ENCODE data around the gene LTB4R2. TPM values are rescaled to one million over a fixed set of nuclear protein-coding genes. Genes with fewer than 3 reads are reported as not detected.

Gene LTB4R2
- total RNA-seq, 4 donors from 2014 or later: 6.8 to 18.5 (median 10.9) TPM

DNA sequence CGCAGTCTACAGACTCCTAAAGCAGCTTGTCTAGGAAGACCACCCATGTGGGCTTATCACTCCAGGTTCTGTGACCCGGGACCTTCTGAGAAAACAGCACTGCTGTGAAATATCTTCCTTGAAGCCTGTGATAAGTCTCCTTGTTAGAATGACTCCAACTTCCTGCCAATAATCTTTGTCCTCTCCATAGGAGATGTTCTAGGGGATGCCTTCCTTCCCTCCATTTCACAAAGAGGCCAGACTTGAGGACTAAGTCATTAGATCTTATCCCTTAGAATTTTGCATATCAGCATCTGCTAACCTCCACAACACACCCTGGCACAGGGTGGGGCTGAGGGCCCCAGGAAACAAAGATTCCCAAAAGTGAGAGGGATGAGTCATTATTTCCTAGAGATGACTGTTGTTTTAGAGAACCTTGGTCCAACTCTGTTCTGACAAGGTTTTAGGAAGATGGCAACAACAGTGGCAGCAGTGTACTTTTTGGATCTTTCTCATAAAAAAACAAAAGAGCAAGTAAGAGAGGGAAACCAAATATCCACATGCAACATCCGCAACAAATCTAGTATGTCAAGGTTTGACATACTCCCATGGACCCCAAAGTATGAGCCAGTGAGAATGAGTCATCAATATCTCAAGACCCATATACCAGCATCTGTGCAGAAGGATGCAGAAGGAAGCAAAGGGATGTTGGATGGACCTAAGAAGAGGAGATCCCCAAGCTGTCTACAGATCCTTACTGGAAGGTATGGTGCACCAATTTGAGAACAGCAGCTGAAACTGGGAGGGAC is 7.4 kb downstream of the LTB4R2 start:
- intact Hi-C loops (cut with DNase I): no loop called here
- Histone ChIP-seq H3K36me3 (no peaks in the 10 kb centered on the region), H3K27ac (no peak overlapping the region), H3K9me3 (no peaks in the 10 kb centered on the region), H3K27me3 (no peaks in the 10 kb centered on the region), H3K4me3 (replicated peaks in 1 of 3) (no peak overlapping the region), H3K4me1 (peaks cover under 1 to 39% of the 10 kb centered on the region in 2 donors)
- DNase-seq: no peak
- WGBS, 2 donors: 96 to 99% methylated on average over 3 of the region's 3 CpGs
- no peak for TF ChIP-seq POLR2A (IDR thresholded peaks at IDR 0.05)
- TF ChIP-seq, protein P1, sequence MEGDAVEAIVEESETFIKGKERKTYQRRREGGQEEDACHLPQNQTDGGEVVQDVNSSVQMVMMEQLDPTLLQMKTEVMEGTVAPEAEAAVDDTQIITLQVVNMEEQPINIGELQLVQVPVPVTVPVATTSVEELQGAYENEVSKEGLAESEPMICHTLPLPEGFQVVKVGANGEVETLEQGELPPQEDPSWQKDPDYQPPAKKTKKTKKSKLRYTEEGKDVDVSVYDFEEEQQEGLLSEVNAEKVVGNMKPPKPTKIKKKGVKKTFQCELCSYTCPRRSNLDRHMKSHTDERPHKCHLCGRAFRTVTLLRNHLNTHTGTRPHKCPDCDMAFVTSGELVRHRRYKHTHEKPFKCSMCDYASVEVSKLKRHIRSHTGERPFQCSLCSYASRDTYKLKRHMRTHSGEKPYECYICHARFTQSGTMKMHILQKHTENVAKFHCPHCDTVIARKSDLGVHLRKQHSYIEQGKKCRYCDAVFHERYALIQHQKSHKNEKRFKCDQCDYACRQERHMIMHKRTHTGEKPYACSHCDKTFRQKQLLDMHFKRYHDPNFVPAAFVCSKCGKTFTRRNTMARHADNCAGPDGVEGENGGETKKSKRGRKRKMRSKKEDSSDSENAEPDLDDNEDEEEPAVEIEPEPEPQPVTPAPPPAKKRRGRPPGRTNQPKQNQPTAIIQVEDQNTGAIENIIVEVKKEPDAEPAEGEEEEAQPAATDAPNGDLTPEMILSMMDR (IDR thresholded peaks at IDR 0.05): no peak

DNA sequence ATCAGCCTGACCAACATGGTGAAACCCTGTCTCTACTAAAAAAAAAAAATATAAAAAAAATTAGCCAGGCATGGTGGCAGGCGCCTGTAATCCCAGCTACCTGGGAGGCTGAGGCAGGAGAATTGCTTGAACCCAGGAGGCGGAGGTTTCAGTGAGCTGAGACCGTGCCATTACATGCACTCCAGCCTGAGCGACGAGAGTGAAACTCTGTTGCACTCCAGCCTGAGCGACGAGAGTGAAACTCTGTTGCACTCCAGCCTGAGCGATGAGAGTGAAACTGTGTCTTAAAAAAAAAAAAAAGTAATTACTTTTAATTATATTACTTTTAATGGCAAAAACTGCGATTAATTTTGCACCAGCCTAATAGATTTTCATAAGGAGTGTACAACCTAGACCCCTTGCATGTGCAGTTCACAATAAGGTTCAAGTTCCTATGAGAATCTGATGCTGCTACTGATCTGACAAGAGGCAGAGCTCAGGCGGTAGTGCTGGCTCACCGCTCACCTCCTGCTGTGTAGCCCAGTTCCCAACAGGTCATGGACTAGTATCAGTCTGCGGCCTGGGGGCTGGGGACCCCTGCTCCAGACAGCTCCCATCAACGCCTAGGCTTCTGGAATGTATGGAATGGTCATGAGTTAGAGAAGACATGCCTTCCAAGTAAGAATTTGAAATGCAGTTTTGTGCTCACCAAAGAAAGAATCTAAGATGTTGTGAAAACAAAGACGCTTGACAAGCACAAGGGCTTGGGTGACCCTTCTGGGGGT is 11.5 kb downstream of the LTB4R2 start:
- TF ChIP-seq, protein P1 (IDR thresholded peaks at IDR 0.05): no peak
- TF ChIP-seq POLR2A (IDR thresholded peaks at IDR 0.05): no peak
- no peak for DNase-seq
- Histone ChIP-seq H3K4me1 (peaks cover 0 to 9% of the 10 kb centered on the region in 2 donors), H3K36me3 (no peaks in the 10 kb centered on the region), H3K9me3 (no peaks in the 10 kb centered on the region), H3K27ac (no peak overlapping the region), H3K27me3 (no peaks in the 10 kb centered on the region), H3K4me3 (replicated peaks in 1 of 3) (no peak overlapping the region)
- intact Hi-C loops (cut with DNase I): no loop called here
- WGBS, 2 donors: 84% methylated on average over 14 of the region's 14 CpGs

DNA sequence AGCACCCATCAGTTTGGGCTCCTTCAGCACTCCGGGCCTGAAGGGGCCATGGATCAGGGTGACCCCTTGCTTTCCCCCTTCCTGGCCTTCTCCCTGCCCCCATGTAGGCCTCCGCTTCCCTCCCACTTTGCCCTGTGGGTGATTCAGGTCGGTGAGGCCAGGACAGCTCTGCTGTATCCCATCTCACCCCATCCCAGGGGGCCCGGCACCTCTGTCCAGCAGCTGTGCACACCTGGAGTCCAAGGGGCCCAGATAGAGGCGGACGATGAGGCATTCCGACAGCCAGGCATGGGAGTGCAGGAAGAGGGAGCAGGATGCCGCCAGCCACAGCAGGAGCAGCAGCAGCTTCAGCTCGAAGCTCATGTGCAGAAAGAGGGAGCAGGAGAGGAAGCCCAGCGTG is 12.7 kb downstream of the LTB4R2 start:
- no peaks in the 10 kb centered on the region for H3K27me3 ChIP-seq
- WGBS, 2 donors: 79 to 98% methylated on average over 5 to 10 of the region's 10 CpGs
- no peaks in the 10 kb centered on the region for H3K4me1 ChIP-seq
- no peak for DNase-seq
- H3K9me3 ChIP-seq: no peaks in the 10 kb centered on the region
- TF ChIP-seq, protein P1 (IDR thresholded peaks at IDR 0.05): no peak
- no peak for TF ChIP-seq POLR2A (IDR thresholded peaks at IDR 0.05)
- intact Hi-C loops (cut with DNase I): no loop called here
- H3K36me3 ChIP-seq: no peaks in the 10 kb centered on the region
- H3K27ac ChIP-seq: no peak overlapping the region
- no peak overlapping the region for H3K4me3 ChIP-seq (replicated peaks in 1 of 3)

DNA sequence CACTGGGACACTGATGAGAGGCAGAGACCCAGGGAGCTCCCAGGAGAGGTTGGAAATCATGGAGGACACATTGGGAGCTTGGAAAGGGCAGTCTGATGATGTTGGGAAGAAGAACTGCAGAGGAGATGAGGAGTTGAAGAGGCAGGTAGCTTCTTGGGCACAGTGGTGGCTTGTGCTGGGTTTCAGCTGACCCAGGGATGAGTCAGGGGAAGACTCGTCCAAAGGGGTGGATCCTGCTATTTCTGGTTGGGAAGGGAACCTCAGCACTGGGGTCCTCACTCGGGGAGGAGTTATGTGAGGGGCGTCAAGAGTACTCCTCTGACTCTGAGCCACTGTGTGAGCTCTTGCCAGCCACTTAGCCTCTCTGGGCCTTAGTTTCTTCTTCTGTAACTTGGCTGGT is 13.4 kb downstream of the LTB4R2 start:
- TF ChIP-seq POLR2A (IDR thresholded peaks at IDR 0.05): no peak
- TF ChIP-seq, protein P1 (IDR thresholded peaks at IDR 0.05): no peak
- WGBS, 2 donors: 65 to 79% methylated on average over 3 of the region's 3 CpGs

DNA sequence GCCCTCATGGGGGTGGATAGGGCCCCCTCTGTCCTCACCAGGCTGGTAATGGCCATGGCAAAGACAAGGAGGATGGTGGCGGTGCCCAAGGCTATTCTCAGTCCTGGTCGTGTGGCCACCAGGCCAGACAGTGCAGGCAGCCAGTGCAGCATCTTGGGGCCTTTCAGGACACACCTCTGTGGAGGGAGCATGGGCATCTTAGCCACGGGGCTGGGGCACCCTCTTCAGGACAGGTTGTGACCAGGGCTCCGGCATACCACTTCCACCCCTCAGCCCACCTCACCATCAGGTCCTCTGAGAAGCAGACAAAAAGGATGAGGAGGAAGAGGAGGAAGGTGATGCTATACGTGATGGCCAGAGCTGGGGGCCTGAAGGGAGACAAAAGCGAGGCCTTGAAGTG is 14.1 kb downstream of the LTB4R2 start:
- H3K4me3 ChIP-seq (replicated peaks in 1 of 3): no peak overlapping the region
- intact Hi-C loops (cut with DNase I): no loop called here
- WGBS, 2 donors: 72 to 89% methylated on average over 5 of the region's 6 CpGs
- H3K27ac ChIP-seq: no peak overlapping the region
- no peaks in the 10 kb centered on the region for H3K36me3 ChIP-seq
- H3K4me1 ChIP-seq: no peaks in the 10 kb centered on the region
- H3K9me3 ChIP-seq: no peaks in the 10 kb centered on the region
- no peak for DNase-seq
- TF ChIP-seq POLR2A (IDR thresholded peaks at IDR 0.05): no peak
- TF ChIP-seq, protein P1 (IDR thresholded peaks at IDR 0.05): no peak
- no peaks in the 10 kb centered on the region for H3K27me3 ChIP-seq

More for the DNA sequence above, 13.4 kb downstream of the LTB4R2 start:
- Histone ChIP-seq H3K4me1 (no peaks in the 10 kb centered on the region), H3K4me3 (replicated peaks in 1 of 3) (no peak overlapping the region), H3K27me3 (no peaks in the 10 kb centered on the region), H3K9me3 (no peaks in the 10 kb centered on the region), H3K27ac (no peak overlapping the region), H3K36me3 (no peaks in the 10 kb centered on the region)
- intact Hi-C loops (cut with DNase I): no loop called here
- DNase-seq: no peak
